GM12874 (cell line): ENCODE results near the gene TSNAX.

Experiments used
- CTCF ChIP-seq: IDR thresholded peaks from 2 replicates; pipeline ENCODE4 v1.5.1; 2011; ENCODE audit warnings: low read depth, mild to moderate bottlenecking, control low read depth, low read length, moderate library complexity; ENCODE audit not compliant: insufficient read depth

Gene TSNAX

GRCh38 chr1:231522931-231523642, 5.4 kb upstream of the TSNAX start:
- no peak for TF ChIP-seq CTCF

- no peak for TF ChIP-seq CTCF
These were observed 4.7 kb upstream of the TSNAX start for GRCh38 chr1:231523816-231524215.

- no peak for TF ChIP-seq CTCF
These were observed 1.9 kb upstream of the TSNAX start for GRCh38 chr1:231526536-231526935.

GRCh38 chr1:231527586-231528171, 790 bp upstream of the TSNAX start:
- no peak for TF ChIP-seq CTCF

GRCh38 chr1:231533240-231533639, 4.8 kb downstream of the TSNAX start:
- TF ChIP-seq CTCF = no peak

- no peak for TF ChIP-seq CTCF
These were observed 6.3 kb downstream of the TSNAX start for GRCh38 chr1:231534703-231535159.

GRCh38 chr1:231536099-231536498, 7.6 kb downstream of the TSNAX start:
- no peak for TF ChIP-seq CTCF
